Measurements from ENCODE around the gene SNED1. TPM values are rescaled to one million over a fixed set of nuclear protein-coding genes. Genes with fewer than 3 reads are reported as not detected.

The SNED1 gene
- total RNA-seq, 2 donors from 2014 or later = 0.36 to 4.1 TPM

DNA sequence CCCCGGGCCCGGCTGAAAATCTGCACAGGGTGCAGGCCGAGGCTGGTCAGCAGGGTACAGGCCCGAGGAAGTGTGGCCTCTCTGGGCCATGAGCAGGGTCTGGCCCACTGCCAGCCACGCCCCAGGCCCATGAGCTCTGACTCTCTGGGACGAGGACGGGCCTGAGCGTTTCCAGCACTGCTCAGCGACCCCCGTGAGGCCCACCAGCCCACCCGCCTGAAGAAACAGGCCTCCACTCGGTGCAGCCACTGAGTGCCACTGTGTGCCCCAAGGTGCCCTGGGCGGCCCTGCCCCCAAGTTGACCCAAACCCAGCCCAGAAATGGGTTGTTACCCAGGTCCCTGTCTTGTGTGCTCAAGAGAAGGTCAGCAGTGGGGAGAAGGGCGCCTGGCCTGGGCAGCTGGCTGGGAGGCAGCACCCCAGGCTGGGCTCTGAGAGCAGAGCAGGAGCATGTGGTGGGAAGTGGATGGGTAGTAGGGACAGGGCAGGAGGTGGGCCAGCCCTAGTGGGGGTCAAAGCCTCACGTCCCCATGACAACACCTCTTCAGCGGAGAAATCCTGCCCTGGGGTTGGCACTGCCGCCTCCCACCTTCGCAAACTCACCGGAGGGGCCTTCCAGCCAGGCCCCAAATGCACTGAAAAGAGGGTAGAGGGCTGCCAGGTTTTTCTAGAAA lies 2.1 kb upstream of the SNED1 start:
- no peak for ATAC-seq (replicated peaks in 1 of 2)

DNA sequence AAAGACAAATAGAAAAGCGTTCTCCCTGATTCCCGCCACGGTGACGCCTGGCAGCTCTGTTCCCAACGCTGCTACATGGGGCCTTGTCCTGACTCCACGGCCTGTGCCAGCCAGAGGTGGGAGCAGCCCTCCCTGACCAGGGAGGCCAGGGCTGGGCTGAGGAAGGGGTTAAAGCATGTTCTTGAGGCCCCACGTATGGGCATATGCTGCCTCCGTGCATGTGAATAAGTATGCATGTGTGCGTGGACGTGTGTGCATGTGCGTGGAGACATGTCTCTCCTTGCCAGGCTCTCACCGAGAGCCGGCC lies 1.6 kb upstream of the SNED1 start:
- Mint-ChIP-seq H3K4me1 (ENCODE audit: low read depth) (peaks cover 6% of the 10 kb centered on the region), H3K36me3 (ENCODE audit: insufficient read depth in 2 of 2) (no peaks in the 10 kb centered on the region), H3K9me3 (no peaks in the 10 kb centered on the region), H3K4me3 (no peak overlapping the region), H3K27ac (no peak overlapping the region), H3K27me3 (ENCODE audit: low read depth) (peaks cover 21% of the 10 kb centered on the region)
- DNase-seq = no peak
- ATAC-seq (replicated peaks in 1 of 2) = no peak

More for the DNA sequence above, 2.1 kb upstream of the SNED1 start:
- Mint-ChIP-seq H3K36me3 (ENCODE audit: insufficient read depth in 2 of 2) (no peaks in the 10 kb centered on the region), H3K27ac (no peak overlapping the region), H3K4me1 (ENCODE audit: low read depth) (peaks cover 6% of the 10 kb centered on the region), H3K27me3 (ENCODE audit: low read depth) (peaks cover 21% of the 10 kb centered on the region), H3K4me3 (no peak overlapping the region), H3K9me3 (no peaks in the 10 kb centered on the region)
- DNase-seq = no peak

DNA sequence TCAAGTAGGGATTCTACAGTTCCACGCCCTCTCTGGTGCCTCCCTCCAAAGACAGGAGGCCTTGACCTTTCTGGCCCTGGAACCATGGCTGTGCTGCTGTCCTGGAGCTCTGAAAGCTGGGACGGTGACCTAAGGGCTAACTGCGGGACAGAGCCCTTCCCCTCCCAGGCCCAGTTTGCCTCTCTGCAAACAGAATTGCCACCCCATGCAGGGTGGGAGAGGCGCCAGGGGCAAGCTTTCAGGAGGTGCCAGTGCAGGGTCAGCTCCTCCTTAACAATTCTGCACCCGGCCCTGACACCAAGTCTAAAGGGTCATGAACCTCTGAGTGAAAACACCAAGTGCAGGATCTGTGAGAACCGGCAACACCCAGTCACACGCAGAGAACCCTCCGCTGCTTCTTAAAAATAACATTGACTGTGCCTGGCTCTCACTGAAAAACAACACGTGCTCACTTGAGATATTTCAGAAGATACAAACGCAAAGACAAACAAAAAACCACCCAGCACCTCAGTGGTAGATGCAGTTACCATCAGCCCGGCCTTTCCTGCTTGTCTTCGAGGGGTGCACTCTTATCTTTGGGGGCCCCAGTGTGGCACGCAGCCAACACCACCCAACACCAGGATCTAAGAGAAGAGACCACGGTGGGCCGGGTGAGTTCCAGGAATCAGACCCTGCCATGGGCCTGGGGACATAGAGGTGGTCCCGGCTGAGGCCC lies 1.1 kb upstream of the SNED1 start:
- Mint-ChIP-seq H3K4me1 (ENCODE audit: low read depth) (peaks cover 6% of the 10 kb centered on the region), H3K4me3 (peak overlapping the region; percentile 34 to 62), H3K9me3 (no peaks in the 10 kb centered on the region), H3K27me3 (ENCODE audit: low read depth) (peaks cover 21% of the 10 kb centered on the region), H3K27ac (no peak overlapping the region), H3K36me3 (ENCODE audit: insufficient read depth in 2 of 2) (peaks cover 0 to under 1% of the 10 kb centered on the region in 2 donors)
- DNase-seq (no peak), ATAC-seq (replicated peaks in 1 of 2) (no peak)

DNA sequence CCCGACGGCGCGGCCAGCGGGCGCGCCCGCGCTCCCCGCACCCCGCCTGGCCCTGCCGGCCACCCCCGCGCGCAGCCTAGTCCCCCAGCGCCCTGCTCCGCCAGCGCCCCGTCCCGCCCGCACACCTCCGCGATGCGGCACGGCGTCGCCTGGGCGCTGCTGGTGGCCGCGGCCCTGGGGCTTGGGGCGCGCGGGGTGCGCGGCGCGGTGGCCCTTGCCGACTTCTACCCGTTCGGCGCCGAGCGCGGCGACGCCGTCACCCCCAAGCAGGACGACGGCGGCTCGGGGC lies 232 bp downstream of the SNED1 start:
- Mint-ChIP-seq H3K9me3 (peaks cover 2 to 3% of the 10 kb centered on the region in 2 donors), H3K4me3 (peak overlapping the region; percentile 50), H3K36me3 (ENCODE audit: insufficient read depth in 2 of 2) (peaks cover 2% of the 10 kb centered on the region in 2 donors), H3K27me3 (ENCODE audit: low read depth) (peaks cover 21% of the 10 kb centered on the region), H3K27ac (no peak overlapping the region), H3K4me1 (ENCODE audit: low read depth) (peaks cover 6% of the 10 kb centered on the region)
- no peak for DNase-seq
- ATAC-seq (replicated peaks in 1 of 2) = no peak

DNA sequence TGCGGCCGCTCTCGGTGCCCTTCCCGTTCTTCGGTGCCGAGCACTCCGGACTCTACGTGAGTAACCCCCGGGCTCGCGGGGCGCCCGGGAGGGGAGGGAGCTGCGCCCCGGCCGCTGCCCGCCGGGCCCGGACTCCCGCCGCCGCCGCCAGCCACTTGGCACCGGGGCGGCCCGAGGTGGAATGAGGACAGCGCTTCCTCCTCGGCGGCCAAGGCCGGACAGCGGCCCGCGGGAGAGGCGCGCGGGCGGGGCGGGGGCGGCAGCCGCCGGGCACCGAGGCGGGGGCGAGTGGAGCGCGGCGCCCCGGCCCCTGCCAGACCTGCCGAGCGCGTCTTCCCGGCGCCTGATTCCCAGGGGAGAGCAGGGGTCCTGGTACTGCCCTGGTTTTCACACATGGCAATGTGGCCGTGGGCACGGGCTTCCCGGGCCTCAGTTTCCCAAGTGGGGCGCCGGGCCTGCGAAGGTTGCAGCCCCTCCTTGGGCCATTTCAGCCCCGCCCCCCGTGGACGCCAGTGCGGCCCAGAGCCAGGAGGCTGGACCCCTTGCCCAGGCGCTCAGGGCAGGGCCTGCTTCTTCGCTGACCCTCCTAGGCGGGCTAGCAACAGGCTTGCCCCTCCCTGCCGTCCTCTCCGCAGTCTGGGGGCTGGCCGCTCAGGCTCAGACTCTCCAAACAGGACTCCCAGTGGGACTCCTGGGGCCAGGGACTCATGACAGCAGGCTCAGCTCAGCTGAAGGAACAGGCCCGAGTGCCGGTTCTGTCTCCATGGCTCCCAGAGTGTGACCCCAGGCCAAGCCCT lies 775 bp downstream of the SNED1 start:
- Mint-ChIP-seq H3K36me3 (ENCODE audit: insufficient read depth in 2 of 2) (peaks cover 5% of the 10 kb centered on the region in 2 donors), H3K27me3 (ENCODE audit: low read depth) (peaks cover 21% of the 10 kb centered on the region), H3K27ac (no peak overlapping the region), H3K9me3 (peaks cover 4 to 6% of the 10 kb centered on the region in 2 donors), H3K4me3 (peak overlapping the region; percentile 50 to 60), H3K4me1 (ENCODE audit: low read depth) (peaks cover 6% of the 10 kb centered on the region)
- peak in 1 of 2 donors; percentile 16 for ATAC-seq (replicated peaks in 1 of 2)
- no peak for DNase-seq

DNA sequence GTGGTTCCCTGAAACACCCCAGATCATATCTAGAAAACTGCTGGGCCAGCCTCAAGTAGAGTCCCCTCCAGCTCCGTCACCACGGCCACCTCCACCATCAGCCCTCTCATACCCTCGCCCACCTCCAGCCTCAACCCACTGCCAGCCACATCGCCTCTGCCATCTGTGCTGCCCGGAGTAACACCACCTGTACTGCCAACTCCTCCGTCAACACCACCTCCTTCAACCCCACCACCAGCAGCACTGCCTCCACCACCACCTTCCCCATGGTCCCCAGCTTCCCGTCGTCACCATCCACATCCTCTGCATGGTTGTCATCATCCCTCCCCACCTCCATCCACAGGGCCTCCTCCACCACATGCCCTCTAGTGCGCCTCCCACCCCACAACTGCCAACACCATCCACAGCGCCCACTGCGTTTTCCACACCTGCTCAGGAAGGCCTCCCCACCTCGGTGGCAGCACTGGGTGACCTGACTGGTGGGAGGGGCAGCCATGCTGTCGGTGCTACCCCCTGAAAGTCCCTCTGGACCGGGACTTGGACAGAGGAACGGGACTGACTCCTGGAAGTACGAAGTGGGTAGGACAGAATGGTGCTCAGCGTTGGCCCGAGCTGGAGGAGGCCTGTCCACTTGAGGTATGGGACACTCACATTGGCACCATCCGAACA lies 1.6 kb downstream of the SNED1 start:
- Mint-ChIP-seq H3K4me1 (ENCODE audit: low read depth) (peaks cover 6% of the 10 kb centered on the region), H3K27me3 (ENCODE audit: low read depth) (peaks cover 21% of the 10 kb centered on the region), H3K36me3 (ENCODE audit: insufficient read depth in 2 of 2) (peaks cover 5 to 6% of the 10 kb centered on the region in 2 donors), H3K27ac (no peak overlapping the region), H3K9me3 (peaks cover 4 to 6% of the 10 kb centered on the region in 2 donors), H3K4me3 (peak overlapping the region; percentile 14 to 60)
- no peak for ATAC-seq (replicated peaks in 1 of 2)
- no peak for DNase-seq

DNA sequence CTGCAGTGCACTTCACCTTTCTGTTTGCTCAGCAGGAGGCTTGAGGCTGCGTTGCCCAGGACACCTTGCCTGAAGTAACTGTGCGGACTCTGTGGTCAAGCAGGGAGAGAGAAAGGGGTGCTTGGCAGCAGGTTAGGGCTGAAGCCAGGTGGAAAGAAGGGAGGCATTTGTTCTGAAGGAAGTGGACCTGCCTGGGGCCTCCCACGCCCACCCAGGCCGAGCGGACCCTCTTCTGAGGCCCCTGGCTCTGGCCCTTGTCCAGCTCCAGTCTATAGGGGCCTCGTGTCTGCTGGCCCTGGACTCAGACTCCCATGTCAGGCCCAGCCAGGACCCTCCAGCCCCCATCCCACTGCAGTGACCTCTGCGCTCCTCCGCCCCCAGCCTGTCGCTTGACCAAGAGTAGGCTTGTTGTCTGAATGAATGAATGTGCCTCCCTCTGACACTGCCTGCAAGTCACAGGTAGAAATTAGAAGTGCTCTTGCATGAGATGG lies 2.5 kb downstream of the SNED1 start:
- peaks cover 6% of the 10 kb centered on the region for H3K4me1 Mint-ChIP-seq (ENCODE audit: low read depth)
- no peak overlapping the region for H3K4me3 Mint-ChIP-seq
- DNase-seq (no peak), ATAC-seq (replicated peaks in 1 of 2) (no peak)
- H3K27ac Mint-ChIP-seq = no peak overlapping the region
- peaks cover 11 to 13% of the 10 kb centered on the region in 2 donors for H3K36me3 Mint-ChIP-seq (ENCODE audit: insufficient read depth in 2 of 2)
- peaks cover 9 to 10% of the 10 kb centered on the region in 2 donors for H3K9me3 Mint-ChIP-seq
- H3K27me3 Mint-ChIP-seq (ENCODE audit: low read depth) = peaks cover 21% of the 10 kb centered on the region

DNA sequence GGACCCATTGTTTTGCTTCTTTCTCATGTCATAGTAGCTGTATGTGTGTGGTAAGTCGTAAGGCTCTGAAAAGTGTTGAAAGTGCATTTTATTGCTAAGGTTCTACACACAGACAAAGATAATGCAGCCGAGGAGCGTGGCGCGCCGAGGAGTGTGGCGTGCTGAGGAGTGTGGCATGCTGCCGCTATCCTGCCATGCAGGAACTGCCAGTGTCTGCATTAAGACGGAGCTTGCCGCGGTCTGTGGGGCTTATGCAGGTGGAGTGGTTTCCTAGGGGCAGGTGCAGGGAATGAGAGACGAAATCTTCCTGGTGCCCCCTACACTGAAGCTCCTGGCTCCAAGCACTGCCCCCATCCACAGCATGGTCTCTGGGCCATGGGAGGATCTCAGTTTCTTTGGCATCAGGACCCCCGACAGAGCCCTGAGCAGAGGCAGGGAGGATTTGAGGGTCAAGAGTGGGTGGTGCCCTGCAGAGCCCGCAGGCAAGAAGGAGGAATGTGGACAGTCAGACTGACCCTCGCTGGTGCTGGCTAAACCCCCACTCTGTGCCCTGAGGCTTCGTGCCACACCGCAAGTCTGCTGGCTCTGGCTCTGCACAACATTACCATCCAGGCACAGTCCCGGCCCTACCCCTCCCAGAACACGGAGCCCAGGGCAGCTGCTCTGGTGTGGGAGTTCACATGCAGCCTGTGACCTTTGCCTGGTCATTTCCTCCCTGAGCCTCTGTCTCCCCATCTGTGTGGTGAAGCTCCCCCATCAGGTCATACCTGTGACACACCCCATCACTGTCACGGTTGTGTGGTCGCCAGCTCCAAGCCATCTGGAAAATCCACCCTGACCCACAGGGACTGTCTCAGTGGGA lies 3.2 kb downstream of the SNED1 start:
- Mint-ChIP-seq H3K9me3 (peaks cover 12 to 17% of the 10 kb centered on the region in 2 donors), H3K27me3 (ENCODE audit: low read depth) (peaks cover 21% of the 10 kb centered on the region), H3K36me3 (ENCODE audit: insufficient read depth in 2 of 2) (peaks cover 13 to 16% of the 10 kb centered on the region in 2 donors), H3K27ac (no peak overlapping the region), H3K4me3 (no peak overlapping the region), H3K4me1 (ENCODE audit: low read depth) (peaks cover 6% of the 10 kb centered on the region)
- DNase-seq (no peak), ATAC-seq (replicated peaks in 1 of 2) (no peak)

DNA sequence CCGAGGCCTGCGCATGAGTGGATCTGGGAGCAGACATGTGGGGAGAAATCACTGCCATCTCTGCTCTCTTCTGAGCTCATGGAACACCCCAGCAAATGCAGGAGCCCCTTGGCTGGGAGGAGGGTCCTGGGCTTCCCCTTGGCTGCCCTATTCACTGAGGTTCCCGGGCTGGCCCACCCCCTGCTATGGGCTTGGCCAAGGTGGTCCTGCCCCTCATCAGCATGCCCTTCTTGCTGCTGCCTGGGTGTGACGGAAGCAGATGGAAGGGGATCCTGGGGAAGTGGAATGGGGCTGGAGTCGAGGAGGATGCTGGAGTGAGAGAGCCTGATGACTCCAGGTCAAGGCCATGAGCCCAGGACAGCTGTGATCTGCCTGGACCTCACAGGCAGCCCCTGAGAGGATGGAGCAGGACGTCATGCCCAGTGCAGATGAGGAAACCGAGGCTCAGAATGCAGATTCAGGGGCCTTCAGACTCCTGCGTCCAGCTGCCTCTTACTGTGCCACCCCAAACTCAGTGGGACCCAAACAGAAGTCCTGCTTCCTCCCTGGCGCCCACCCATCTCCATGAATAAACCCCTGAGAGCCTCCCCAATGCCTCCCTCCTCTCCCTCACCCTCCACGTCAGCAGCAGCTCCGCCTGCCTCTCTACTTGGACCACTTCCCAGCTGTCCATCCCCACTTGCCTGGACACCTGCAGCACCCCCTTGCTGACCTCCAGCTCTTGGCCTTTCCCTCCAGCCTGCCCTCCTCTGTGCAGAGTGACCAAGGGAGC lies 4.0 kb downstream of the SNED1 start:
- no peak overlapping the region for H3K4me3 Mint-ChIP-seq
- H3K27ac Mint-ChIP-seq = no peak overlapping the region
- peaks cover 13 to 16% of the 10 kb centered on the region in 2 donors for H3K36me3 Mint-ChIP-seq (ENCODE audit: insufficient read depth in 2 of 2)
- no peak for DNase-seq
- H3K4me1 Mint-ChIP-seq (ENCODE audit: low read depth) = peaks cover 6% of the 10 kb centered on the region
- peaks cover 13% of the 10 kb centered on the region for H3K27me3 Mint-ChIP-seq (ENCODE audit: low read depth)
- peaks cover 12 to 17% of the 10 kb centered on the region in 2 donors for H3K9me3 Mint-ChIP-seq
- no peak for ATAC-seq (replicated peaks in 1 of 2)

DNA sequence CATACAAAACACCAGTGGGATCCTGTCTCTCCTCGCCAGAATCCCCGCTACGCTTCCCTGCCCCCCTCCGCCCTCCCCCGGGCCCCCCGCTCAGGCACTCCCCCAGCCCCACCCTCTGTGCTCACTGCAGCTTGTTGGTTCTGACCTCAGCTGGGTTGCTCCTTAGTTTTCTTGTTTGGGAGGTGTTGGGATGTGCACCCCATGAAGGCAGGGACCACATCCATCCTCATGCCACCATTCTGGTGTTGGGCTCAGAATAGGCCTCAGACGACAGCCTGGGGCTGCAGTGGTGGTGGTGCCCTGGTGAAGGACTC lies 4.6 kb downstream of the SNED1 start:
- H3K4me3 Mint-ChIP-seq = no peak overlapping the region
- peaks cover 6% of the 10 kb centered on the region for H3K4me1 Mint-ChIP-seq (ENCODE audit: low read depth)
- DNase-seq = no peak
- no peak overlapping the region for H3K27ac Mint-ChIP-seq
- H3K9me3 Mint-ChIP-seq = peaks cover 12 to 17% of the 10 kb centered on the region in 2 donors
- peaks cover 10% of the 10 kb centered on the region for H3K27me3 Mint-ChIP-seq (ENCODE audit: low read depth)
- H3K36me3 Mint-ChIP-seq (ENCODE audit: insufficient read depth in 2 of 2) = peaks cover 13 to 16% of the 10 kb centered on the region in 2 donors
- no peak for ATAC-seq (replicated peaks in 1 of 2)

DNA sequence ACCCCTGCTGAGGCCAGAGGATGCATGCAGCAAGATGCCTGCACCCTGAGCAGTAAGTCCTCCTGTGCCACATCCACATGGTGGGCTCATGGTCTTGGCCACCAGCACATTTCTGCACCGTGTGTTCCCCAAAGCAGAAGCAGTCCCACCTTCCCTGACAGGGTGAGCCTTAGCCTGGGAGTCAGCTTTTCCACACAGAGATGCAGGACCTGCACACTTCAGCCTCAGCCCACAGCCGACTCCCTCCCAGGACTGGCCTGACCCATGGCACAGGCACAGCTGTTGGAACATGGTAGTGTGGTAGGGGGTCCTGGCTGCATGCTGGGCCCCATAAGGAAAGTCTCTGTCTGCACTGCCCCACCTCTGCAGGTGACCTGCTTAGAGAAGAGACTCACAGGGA lies 5.0 kb downstream of the SNED1 start:
- H3K27me3 Mint-ChIP-seq (ENCODE audit: low read depth) = peaks cover 10% of the 10 kb centered on the region
- no peak overlapping the region for H3K4me3 Mint-ChIP-seq

More for the DNA sequence above, 5.0 kb downstream of the SNED1 start:
- peaks cover 6% of the 10 kb centered on the region for H3K4me1 Mint-ChIP-seq (ENCODE audit: low read depth)
- peaks cover 13 to 16% of the 10 kb centered on the region in 2 donors for H3K36me3 Mint-ChIP-seq (ENCODE audit: insufficient read depth in 2 of 2)
- ATAC-seq (replicated peaks in 1 of 2) (no peak), DNase-seq (no peak)
- H3K27ac Mint-ChIP-seq = no peak overlapping the region
- H3K9me3 Mint-ChIP-seq = peaks cover 12 to 17% of the 10 kb centered on the region in 2 donors

Measured in activated T-cell treated with anti-CD3 and anti-CD28 coated beads, Interleukin-2, amount 50 U/mL, for 72 hours (primary cell).